Measurements from ENCODE around the gene NDUFB2.

- TF ChIP-seq CTCF (IDR thresholded peaks at IDR 0.05) (no peak), POLR2A (IDR thresholded peaks at IDR 0.05) (peak; percentile 91)
These were observed 23.3 kb upstream of the NDUFB2 start for GRCh38 chr7:140673063-140673773.

Measured in transverse colon (tissue), 3 donors.